ENCODE data around the gene WDR1.
"Not testable (repeated sequence)": the region's sequence is repeated elsewhere in the genome, so short reads cannot be mapped to it uniquely, and the experiment has no call there.

WDR1 gene

DNA sequence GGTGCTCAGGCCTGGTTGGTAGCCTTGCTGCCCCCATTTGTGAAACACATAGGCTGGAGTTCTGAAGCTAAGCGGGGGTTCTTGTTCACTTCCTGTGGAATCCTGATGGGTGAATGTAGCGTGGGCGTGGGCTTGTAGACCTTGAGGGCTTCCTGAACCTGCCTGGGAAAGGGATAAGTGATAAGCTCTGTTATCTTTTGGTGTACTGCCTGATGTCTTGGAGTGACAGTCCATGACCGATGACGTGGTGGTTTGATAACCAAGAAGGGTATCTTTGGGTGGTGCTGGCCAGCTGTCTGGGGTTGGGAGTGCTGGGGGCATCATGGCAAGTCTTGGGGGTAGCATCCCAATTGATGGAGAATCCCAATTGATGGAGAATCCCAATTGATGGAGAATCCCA lies 17.5 kb upstream of the WDR1 start:
- DNase-seq: no peak

DNA sequence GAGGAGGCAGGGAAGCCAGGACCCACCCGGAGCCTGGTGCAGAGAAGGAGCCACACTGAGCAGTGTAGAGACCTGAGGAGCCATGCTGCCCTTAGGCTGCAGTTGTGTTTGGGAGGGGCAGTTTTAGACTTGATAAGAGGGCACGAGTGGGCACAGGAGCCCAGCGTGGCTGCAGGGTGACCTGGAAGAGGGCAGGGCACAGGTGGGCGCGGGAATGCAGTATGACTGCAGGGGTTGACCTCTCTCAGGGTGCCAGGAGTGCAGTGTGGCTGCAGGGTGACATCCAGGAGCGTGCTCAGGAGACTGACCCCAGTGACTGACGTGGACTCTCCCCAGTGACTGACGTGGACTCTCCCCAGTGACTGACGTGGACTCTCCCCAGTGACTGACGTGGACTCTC lies 14.6 kb upstream of the WDR1 start:
- no peak for DNase-seq

DNA sequence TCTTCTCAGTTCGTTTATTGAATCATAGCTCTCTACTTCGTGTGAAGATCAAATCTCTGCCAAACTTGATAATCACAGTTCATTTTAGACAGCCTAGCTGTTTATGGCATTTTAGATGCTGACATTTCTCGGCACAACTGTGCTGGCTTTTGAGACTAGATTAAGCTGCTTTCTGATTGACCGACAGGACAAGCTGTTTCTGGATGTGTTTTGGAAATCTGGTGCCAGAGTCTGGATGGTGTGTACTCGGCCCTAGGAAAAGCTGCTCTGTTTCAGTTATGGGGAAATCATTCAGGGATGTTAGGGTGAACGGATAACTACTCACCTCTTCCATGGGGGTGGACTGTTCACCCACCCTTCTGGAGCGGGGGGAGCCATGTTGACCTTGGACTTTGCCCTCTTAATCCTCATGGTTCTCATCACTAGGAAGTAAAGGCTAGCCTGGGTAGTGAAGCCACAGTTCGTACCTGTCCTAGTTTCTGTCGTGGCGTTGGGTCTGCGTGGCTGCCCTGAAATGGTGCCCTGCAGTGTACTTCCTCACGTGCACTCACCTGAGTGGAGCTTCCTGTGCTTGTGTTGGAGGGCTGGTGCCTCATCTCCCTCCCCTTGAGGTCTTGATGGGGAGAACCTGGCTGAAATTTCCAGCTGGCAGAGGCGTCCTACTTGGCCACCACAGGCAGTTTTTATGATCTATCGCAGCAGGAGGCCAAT lies 13.7 kb upstream of the WDR1 start:
- DNase-seq: no peak

DNA sequence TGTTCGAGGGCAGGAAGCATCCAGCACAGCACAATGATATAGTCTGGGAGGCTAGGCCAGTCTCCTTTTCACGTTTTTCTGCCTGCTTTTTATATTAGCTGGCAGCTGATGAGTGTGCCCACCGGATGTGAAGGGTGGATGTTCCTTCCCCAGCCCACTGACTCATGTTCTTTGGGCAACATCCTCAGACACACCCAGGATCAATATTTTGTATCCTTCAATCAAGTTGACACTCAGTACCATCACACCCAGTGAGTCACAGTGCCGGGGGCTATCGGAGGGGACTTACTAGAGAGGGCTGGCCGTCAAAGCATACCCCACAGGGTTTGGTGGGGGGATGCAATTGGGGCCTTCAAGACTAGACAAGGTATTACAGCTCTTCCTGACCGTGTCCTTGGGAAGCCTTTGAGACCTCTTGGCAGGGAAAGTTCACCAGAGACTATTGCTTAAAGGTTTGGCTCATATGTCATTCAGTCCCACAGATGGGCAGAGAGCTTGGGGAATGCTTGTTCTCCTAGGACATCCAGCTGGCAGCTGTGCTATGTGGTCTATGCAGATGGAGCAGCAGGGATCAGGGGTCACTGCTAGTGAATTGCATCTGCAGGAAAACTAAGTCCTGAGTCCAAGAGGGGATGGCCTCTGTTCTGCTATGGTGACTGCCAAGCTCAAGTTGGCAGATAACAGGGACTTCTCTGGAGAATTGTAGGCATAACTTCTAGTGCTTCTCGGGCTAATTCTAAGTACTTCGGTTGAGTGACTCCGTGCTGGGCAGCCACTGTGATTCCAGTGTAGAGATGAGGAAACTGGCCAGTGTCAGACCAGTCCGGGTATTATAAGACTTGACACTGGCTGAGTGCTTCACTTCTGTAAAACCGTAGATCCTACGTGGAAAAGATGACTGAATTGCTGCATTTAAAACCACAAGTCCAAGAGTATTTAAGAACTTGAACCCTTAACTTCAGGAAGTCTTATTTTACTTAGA lies 12.9 kb upstream of the WDR1 start:
- no peak for DNase-seq

DNA sequence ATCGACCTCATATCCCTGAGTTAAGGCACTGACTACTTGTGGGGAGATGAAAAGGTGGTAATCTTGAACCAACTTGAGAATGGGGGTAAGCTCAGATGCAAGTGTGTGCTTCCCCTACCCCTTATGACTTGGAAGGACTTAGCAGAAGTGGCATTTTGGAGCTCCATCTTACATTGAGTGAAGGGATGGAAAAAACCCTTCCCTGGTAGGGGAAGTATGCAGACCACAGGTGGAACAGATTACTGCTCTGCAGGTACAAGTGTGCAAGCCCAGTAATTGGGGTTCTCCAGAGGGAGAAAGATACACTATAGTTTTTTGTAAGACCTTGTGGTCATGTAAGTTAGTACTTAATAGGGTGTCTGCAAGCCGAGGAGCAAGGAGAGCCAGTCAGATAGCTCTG lies 12.2 kb upstream of the WDR1 start:
- DNase-seq: no peak

DNA sequence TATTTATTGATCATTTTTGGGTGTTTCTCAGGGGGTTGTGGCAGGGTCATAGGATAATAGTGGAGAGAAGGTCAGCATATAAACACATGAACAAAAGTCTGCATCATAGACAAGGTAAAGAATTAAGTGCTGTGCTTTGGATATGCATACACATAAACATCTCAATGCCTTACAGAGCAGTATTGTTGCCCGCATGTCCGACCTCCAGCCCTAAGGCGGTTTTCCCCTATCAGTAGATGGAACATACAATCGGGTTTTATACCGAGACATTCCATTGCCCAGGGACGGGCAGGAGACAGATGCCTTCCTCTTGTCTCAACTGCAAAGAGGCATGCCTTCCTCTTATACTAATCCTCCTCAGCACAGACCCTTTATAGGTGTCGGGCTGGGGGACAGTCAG lies 10.9 kb upstream of the WDR1 start:
- not testable (repeated sequence) for DNase-seq

DNA sequence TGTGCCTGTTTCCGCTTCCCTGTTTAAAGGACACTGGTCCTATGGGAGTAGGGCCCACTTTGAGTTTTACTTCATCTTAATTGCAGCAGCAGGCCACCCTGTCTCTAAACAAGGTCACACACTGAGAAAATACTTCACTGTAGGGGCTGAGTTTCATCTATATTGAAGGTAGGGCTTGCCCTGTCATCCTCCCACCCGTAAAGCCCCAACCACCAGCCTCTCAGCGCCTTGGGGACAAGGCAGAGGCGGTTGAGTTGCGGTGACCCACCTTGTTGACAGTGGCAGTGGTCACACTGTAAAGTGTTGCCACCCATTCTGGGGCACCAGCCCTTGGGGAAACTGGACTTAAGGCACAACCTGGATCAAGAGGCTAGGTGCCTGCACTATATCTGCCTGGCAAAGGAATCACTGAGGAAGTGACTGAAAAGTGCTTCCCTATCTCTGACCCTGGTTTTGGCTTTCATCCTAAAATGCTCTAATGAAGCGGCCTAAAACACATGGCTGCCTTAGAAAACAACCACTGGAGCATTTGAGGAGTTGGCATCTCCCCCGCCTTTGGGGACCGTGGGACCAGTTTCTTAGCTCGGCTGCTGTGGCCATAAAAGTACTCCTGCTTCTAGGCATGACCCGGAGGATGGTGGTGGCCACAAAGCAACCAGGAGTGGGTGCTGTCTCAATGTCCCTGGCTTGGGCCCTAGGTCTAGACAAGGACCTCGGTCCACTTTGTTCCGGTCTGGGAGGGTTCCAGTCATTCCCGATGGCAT lies 7.8 kb upstream of the WDR1 start:
- no peak for DNase-seq

DNA sequence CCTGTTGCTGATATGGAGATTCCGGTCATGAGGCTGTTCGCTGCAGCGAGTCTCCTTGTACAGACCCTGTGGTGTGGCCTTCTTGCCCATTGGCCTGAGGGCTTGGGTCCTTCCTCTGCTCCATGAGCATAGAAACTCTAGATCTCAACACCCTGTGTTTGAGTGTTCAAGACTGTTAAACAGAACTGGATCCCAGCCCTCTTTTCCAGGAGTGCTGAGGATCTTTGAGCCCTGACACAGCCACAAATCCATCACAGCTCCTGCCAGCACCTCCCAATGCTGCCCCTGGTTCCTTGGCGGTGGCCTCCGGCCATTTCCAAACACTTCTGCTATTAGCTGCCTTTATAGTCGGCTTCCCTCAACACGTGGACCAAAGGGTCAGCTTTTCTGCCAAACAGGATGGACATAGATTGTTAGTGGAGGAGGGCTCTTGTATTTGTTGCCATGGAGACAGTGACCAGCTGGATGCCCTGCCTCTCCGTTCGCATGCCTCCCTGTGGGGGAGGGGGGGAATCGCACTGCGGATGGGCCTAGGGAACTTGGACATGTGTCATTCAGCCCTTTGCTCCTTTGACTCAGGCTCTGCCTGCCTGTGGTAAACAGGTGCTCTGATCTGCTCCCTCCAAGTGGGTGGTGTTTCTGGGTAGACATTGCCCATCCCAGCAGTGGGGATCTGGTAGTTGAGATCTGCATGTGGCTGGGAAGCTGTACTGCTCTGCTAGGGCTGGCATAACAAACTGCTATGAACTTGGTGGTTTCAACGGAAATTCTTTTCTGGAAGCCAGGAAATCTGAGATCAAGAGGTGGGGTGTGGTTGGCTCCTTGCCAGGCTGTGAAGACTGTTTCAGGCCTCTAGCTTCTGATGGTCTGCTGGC lies 6.9 kb upstream of the WDR1 start:
- DNase-seq: peak in 7 of 51 donors; percentile 3 to 42 (median 26)

DNA sequence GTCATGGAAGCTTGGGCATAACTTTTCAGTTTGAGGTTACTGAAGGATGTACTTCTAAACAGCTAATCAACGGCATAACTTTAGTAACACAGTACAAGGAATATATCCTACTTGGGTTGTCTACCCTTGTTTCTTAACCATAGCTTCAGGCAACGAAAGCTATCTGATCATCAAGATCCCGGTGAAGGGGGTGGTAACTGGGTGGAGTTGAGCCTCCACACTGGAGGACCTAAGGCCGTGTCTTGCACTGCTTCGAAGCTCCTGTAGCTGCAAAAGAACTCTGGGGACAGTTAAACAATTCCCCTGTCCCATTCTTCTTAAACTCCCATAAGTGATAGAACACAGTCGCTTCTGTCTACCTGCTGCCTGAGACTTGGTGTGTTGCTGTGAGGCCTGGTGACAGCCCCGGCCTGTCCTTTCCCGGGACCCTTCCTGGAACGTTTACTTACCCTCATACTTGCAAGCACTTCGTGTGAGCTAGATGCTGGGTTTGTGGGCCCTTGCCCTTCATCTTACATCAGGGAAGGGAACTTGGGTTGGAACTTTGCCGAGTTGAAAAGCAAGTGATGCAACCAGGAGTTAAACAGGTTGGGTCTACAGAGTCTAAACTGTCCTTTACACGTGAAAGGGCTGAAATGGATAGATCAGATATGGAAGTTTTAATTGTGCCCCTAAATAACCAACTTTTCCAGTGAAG lies 5.8 kb upstream of the WDR1 start:
- no peak for DNase-seq

DNA sequence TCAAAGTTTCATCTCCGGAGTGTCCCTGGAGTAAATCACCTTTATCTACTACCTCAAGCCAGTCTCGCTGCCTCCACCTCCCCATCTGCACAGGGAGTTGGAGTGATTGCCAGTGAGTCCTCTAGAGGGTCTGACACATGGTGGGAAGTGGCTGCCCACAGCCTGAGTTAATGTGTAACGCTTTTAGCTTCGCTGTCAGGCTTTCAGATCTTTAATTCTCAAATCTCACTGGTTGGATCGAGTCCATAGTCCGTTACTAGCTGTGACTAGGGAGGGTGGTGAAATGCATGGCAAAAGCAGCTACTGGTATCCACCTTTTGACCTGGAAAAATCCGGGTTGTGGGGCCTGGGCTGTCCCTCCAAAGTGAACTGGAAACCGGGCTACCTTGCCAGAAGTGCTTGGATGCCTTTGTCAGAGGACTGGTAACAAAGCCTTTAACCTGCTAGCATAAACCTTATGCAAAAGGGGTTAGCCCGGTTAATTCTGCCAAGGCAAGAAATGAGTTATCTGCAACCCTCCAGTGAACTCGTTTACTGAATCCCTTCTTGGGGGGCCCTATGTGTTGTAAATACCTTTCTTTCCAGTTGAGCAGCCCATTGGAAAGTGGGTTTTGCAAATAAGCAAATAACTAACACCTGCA lies 5.1 kb upstream of the WDR1 start:
- DNase-seq: no peak

DNA sequence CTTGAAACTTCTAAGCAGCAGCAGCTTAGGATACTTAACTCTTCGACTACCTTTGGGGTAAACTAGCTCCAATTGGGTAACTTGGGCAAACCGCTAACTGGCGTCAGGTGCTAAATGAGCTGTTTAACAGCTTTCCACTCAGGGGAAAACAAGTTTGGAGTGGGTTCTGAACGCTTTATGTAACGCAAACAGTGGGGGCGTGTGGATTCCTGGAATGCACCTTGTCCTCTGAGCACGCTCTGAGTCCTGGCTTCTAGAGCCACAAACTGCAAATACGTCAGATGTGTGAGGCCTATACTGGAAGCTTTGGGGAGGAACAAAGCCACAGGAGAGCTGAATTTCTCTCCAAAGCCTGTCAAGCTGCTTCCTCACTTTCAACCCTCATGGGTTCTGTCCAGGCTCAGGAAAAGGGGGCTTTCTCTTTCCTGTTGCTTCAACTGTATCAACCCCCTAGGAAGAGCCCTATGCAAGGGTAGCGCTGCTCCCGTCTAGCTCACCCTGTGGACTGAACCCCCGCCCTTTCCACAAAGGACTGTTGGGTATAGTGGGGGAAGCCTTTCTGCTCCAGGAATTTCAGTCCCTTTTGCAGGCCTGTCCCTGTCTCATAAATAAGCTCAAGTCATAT lies 4.5 kb upstream of the WDR1 start:
- no peak for DNase-seq

DNA sequence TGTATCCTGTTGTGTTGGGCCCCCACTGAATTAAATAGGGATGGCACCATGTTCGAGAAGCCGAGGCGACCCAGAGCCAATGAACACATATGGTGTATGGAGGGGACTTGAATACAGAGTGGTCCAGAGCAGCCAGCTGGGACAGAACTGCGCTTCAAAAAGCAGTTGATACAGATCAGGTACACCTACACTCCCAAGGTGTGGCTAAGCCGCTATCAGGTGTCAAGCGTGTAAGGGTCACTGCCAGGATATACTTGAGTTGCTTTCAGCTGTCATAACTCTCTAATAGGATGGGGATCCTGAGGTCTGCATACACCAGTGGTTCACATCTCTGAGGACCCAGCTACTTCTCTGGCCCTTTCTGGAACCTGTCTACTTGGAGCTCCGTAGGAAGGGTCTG lies 3.2 kb upstream of the WDR1 start:
- DNase-seq: no peak

DNA sequence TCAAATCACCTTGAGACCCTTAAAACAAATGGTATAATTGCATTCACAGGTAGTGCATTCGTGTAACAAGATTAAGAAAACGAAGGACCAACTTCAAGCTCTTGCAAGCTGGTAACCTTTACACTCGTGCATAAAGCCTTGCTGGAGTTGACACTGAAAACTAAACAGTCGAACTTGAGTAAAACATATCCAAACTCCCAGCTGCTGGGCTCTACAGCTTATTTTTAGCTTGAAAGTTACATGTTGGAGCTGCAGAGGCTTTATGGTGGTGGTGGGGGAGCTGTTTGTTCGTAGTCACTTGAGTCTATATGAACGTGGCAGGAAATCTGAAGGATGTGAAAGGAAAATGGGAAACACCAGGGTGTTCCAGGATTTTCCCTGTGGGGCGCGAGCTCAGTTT lies 2.7 kb upstream of the WDR1 start:
- no peak for DNase-seq

DNA sequence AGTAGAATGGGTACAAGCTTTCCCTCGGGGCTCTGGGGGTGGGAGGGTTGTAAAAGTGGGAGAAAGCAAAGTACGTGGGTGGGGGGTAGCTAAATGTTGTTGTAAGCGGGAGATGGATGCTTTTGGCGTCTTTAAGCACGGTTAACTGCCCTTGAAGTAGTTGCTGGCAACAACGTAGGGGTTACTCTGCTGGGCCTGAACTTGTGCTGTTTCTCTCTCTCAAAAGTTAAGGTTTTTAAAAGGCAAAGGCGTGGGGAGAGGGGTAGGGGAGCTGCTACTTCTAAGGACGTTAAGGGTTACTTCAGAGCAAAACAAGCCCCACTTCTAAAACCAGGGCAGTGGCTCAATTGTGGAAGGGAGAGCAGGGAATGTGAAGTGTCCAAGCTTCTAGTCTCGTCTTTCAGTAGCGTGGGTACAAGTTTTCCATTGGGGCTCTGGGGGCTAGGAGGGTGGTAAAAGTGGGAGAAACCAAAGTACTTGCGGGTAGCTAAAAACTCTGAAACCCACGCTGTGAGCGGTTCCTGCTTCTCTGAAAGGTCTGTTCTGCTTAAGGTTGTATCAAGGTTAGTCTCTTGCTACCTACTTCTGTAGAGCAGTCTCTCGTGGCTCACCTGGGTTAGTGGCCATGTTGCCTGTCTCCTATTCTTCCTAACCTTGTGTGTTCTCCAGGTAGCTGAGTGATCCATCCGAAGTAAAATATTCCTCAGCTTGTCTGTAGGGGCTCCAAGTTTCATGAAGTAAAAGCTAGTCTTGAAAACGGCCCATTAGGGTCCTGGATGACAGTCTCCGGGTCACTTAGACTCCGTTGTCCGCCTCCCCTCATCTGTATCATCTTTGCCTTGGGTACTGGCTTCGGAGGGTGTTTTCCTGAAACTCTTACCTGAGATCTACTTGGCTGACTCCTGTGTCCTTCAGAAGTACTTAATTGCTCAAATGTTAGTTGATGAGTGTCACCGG lies 1.7 kb upstream of the WDR1 start:
- no peak for DNase-seq

DNA sequence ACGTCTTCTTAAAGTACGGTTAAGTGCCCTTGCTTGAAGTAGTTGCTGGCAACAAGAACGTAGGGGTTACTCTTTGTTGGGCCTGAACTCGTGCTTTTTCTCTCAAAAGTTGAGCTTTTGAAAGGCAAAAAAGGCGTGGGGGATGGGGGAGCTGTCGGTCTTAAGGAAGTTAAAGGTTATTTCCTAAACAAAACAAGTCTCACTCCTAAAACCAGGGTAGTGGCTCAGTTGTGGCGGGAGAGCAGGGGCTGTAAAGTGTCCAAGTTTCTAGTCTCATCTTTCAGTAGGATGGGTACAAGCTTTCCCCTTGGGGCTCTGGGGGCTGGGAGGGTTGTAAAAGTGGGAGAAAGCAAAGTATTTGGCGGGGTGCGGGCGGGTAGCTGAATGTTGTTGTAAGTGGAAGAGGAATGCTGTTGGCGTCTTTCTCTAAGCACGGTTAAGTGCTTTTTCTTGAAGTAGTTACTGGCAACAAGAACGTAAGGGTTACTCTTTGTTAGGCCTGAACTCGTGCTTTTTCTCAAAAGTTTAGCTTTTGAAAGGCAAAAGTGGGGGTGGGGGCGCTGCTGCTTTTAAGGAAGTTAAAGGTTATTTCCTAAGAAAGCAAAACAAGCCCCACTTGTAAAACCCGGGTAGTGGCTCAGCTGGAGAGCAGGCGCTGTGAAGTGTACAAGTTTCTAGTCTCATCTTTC lies 904 bp upstream of the WDR1 start:
- peak in 4 of 51 donors; percentile 50 to 87 (median 62) for DNase-seq

DNA sequence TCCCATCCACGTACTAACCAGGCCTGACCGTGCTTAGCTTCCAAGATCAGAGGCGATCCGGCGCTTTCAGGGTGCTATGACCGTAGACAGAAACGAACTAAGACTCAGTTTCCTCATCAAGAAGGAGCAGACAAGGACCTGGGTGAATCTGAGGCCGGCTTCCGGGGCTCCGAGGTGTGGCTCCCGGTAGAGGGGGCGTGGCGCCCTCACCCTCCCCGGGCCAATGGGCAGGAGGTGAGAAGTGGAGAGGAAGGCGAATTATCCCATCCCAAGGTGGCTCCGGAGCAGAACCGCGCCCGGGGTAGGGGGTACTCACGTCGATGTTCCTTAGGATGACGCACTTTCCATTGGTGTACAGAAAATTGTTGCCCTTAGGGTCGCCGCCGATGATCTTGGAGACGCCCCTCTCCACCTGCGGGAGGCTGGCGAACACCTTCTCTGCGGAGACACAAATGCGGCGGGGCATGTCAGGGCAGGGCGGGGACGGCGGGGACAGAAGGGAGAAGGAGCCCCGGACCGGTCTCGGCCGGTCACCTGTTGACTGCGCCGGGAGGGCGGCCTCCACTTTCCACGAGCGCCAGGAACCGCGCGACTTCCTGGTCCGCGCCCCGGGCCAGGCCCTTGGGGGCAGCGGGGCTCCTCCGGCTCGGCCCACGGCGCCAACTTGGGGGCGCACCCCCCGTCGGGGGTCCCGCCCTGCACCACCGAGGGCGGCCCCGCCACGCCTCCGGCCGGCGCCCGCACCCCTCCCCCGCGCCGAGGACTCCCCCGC lies 616 bp downstream of the WDR1 start:
- DNase-seq: peak in 4 of 51 donors; percentile 55 to 64 (median 60)
